ENCODE measurements around the gene DUSP5.

The DUSP5 gene

GRCh38 chr10:110546499-110547110 is 48.9 kb downstream of the DUSP5 start:
- no peak for DNase-seq (ENCODE audit: low spot score)

GRCh38 chr10:110547139-110547761 is 49.5 kb downstream of the DUSP5 start:
- DNase-seq (ENCODE audit: low spot score), result no peak

- DNase-seq (ENCODE audit: low spot score), result no peak
Observed at GRCh38 chr10:110548002-110548401, 50.3 kb downstream of the DUSP5 start.

GRCh38 chr10:110549211-110549610 is 51.5 kb downstream of the DUSP5 start:
- no peak for DNase-seq (ENCODE audit: low spot score)

- DNase-seq (ENCODE audit: low spot score), result no peak
Observed at GRCh38 chr10:110553905-110554304, 56.2 kb downstream of the DUSP5 start.

GRCh38 chr10:110556296-110556695 is 58.6 kb downstream of the DUSP5 start:
- DNase-seq (ENCODE audit: low spot score), result no peak

GRCh38 chr10:110556969-110557601 is 59.4 kb downstream of the DUSP5 start:
- DNase-seq (ENCODE audit: low spot score), result no peak

GRCh38 chr10:110558041-110558440 is 60.3 kb downstream of the DUSP5 start:
- no peak for DNase-seq (ENCODE audit: low spot score)

- DNase-seq (ENCODE audit: low spot score), result no peak
Observed at GRCh38 chr10:110560012-110560411, 62.3 kb downstream of the DUSP5 start.

Measured in HuH-7.5 (cell line).